Activated naive CD4-positive, alpha-beta T cell treated with anti-CD3 and anti-CD28 coated beads, Interleukin-2, amount 50 U/mL, for 72 hours (primary cell): ENCODE results near the gene MAB21L3. TPM values are rescaled to one million over a fixed set of nuclear protein-coding genes. Genes with fewer than 3 reads are reported as not detected.
A peak's percentile ranks its signal among the peaks of the same experiment; 100 is the strongest.

Source experiments
- ATAC-seq, 2 donors: fragments of 150-1000 bp; cut with Tn5 transposase; 2 replicates each; pipeline ENCODE4 v1.10.0; 2021; ENCODE audit warnings: mild to moderate bottlenecking in 2 of 2, moderate library complexity in 2 of 2
- DNase-seq, 2 donors: peaks; one replicate each; pipeline ENCODE4 v3.0.0; 2021 to 2022; ENCODE audit warnings: low spot score in 2 of 2
- H3K27ac Mint-ChIP-seq, 2 donors: one replicate each; pipeline ENCODE4 v1.8.0; 2022; ENCODE audit warnings: mild to moderate bottlenecking in 2 of 2, mixed read lengths in 2 of 2
- H3K36me3 Mint-ChIP-seq, 2 donors: one replicate each; pipeline ENCODE4 v1.8.0; 2022; ENCODE audit warnings: mixed read lengths in 2 of 2
- H3K9me3 Mint-ChIP-seq, 2 donors: one replicate each; pipeline ENCODE4 v1.8.0; 2022; ENCODE audit warnings: mixed read lengths in 2 of 2
- total RNA-seq, 2 donors: library from RNA; stranded (reverse); gene quantifications; one replicate each; pipeline ENCODE4 v1.2.3, GENCODE V29; 2022

Gene MAB21L3
- total RNA-seq, 2 donors from 2014 or later = not detected

DNA sequence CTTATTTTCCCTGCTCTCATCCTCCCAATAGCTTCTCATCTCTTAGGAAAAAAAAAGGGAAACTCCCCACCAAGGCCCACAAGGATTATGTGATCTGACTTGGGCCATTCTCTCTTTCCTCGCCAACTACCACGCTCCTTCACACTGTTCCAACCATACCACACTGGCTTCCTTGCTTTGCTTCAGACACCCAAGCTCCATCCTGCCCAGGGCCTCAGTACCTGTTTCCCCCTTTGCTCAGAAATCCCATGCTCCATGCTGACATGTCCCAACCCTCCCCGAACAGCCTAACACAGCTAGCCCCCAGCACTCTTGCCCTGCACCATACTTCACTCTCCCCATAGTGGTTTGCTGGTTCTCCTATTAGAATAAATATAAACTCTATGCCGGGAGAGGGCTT is 39.2 kb downstream of the MAB21L3 start:
- no peak for ATAC-seq
- DNase-seq = no peak
- no peaks in the 10 kb centered on the region for H3K36me3 Mint-ChIP-seq
- H3K9me3 Mint-ChIP-seq = no peaks in the 10 kb centered on the region
- H3K27ac Mint-ChIP-seq = no peak overlapping the region

DNA sequence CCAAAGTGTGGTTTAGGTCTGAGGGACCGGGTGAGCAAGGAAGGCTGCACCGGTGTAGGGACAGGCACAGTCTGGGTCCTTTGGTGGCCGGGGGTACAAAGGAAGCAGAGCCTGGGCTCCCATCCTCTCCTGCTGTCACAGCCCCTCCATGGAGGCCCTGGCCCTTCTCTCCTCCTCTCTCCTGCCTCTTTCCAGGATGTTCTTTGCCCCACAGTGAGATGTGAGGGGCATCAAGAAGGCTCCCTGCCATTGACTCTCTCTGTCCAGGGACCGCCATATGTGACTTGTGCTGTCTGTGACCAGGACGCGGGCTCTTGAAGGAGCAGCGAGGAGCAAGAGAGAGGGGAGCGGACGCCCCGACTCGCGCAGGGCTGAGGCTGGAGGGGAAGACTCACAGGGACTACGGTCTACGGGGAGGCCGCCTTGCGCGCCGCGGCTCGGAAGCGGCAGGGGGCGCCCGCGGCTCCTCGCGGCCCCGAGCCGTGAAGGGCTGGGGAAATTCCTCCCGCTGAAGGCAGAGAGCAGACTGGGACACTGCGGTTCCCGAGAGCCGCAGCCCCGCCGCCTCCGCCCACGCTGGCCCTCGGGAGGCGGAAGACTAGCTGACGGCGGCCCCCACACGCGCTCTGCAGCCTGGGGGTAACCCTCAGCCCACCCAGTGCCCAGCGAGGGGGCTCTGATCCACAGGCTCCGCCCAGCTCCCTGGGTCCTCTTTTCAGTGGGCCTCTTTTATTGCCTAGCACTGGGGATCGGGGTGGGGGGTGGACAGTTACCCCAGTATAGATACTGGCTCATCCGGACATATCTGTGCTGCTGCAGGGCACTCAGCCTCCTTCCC is 40.8 kb downstream of the MAB21L3 start:
- Mint-ChIP-seq H3K27ac (peak overlapping the region; percentile 48 to 51), H3K9me3 (peaks cover 0 to 3% of the 10 kb centered on the region in 2 donors), H3K36me3 (no peaks in the 10 kb centered on the region)
- peak; percentile 82 to 83 for DNase-seq
- peak; percentile 97 to 99 for ATAC-seq

DNA sequence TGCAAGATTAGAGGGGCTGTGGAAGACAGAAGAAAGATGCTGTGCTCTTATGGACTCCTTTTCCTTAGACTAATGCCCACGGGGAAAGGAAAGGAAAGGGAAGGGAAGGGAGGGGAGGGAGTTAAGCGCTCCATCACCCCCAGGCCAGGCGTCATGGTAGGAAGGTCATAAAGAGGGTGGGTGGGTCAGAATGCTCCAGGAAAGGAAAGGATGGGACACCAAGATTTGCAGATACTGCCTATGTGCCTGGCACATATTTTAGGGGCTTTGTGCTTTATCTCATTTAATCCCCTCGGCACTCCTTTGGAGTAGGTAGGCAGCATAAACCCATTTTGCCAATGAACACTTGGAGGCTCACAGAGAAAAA is 41.4 kb downstream of the MAB21L3 start:
- Mint-ChIP-seq H3K27ac (no peak overlapping the region), H3K9me3 (peaks cover 0 to 3% of the 10 kb centered on the region in 2 donors), H3K36me3 (no peaks in the 10 kb centered on the region)
- ATAC-seq = no peak
- DNase-seq = no peak

DNA sequence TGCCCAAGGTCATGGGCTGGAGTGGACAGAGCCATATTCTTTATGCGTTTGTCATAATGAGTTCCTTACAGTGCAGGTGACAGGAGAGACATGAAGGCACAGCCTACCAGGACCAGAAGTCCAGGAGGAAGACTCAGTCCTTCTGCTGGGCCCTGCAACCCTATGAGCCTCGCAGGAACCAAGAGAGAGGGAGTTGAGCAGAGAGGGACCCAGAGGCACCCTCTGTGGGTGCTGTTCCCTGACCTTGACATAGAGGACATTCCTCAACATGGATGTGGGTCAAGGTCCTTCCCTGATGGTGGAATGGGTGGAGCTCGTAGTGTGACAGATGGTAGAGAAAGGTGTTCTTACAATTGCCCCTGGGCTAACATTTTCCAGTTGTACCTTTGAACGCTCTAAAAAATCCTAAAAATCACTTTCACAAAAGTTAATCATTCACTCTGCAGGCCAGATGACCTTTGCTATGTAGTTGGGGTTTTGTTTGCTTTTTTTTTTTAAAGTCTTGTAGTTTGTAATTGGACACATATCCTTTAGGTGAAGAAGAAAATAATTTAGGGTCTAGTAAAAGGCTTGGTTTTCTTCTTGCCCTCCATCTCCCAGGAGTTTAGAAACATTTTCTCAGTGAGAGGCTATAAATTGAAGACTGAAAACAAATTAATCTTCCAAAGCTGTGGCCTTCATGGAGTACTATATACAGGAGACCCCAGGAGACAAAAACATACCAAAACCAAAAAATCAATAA is 41.9 kb downstream of the MAB21L3 start:
- Mint-ChIP-seq H3K36me3 (no peaks in the 10 kb centered on the region), H3K9me3 (peaks cover 0 to 3% of the 10 kb centered on the region in 2 donors), H3K27ac (no peak overlapping the region)
- ATAC-seq (no peak), DNase-seq (no peak)

- DNase-seq (no peak), ATAC-seq (no peak)
- no peaks in the 10 kb centered on the region for H3K36me3 Mint-ChIP-seq
- peaks cover 3 to 4% of the 10 kb centered on the region in 2 donors for H3K9me3 Mint-ChIP-seq
- no peak overlapping the region for H3K27ac Mint-ChIP-seq
Measured at GRCh38 chr1:116153692-116154031, 42.5 kb downstream of the MAB21L3 start.

- peaks cover 3 to 9% of the 10 kb centered on the region in 2 donors for H3K9me3 Mint-ChIP-seq
- H3K36me3 Mint-ChIP-seq = no peaks in the 10 kb centered on the region
- no peak overlapping the region for H3K27ac Mint-ChIP-seq
- ATAC-seq (no peak), DNase-seq (no peak)
Measured at GRCh38 chr1:116154536-116154935, 43.3 kb downstream of the MAB21L3 start.

GRCh38 chr1:116157096-116157495 is 45.9 kb downstream of the MAB21L3 start:
- no peaks in the 10 kb centered on the region for H3K36me3 Mint-ChIP-seq
- no peak for DNase-seq
- H3K27ac Mint-ChIP-seq = no peak overlapping the region
- ATAC-seq = no peak
- peaks cover 3 to 9% of the 10 kb centered on the region in 2 donors for H3K9me3 Mint-ChIP-seq

DNA sequence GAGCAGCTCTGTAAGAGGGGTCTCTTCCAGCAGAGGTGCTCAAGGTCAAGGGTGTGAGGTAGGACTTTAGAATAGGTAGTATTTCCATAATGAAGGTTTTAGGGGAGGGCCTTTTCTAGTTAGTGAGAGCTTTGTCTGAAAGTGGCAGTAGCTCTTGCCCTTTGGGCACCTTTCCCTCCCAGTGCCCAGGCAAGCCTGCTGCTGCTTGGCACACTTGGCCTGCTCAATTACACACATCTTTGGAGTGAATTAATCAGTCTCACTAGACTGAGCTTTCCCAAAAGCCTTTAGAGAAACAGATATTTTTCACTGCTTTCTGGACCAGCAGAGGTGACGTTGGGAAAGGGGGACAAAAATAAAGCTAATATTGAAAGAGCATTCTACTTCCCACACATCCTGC is 48.0 kb downstream of the MAB21L3 start:
- no peak for ATAC-seq
- Mint-ChIP-seq H3K9me3 (peaks cover 3 to 9% of the 10 kb centered on the region in 2 donors), H3K36me3 (no peaks in the 10 kb centered on the region), H3K27ac (no peak overlapping the region)
- DNase-seq = no peak

DNA sequence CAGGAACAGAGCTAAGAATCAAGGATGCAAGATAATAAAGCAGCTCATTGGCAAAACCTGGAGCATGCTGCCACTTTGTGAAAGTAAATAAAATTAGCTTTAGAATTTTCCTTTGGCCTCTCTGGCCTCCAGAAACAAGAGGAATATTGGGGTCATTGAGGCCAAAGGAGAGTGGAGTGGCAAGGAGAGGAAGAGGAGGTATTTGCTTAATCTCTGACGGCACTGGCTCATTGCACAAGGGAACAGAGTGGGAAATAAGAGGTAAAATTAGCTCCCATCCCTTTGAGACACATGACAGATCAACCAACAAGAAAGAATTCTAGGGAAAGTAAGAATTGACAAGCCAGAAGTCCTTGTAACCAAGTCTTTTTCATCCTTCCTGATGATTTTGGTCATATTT is 48.4 kb downstream of the MAB21L3 start:
- ATAC-seq = no peak
- no peak for DNase-seq
- no peak overlapping the region for H3K27ac Mint-ChIP-seq
- peaks cover 3 to 9% of the 10 kb centered on the region in 2 donors for H3K9me3 Mint-ChIP-seq
- no peaks in the 10 kb centered on the region for H3K36me3 Mint-ChIP-seq

DNA sequence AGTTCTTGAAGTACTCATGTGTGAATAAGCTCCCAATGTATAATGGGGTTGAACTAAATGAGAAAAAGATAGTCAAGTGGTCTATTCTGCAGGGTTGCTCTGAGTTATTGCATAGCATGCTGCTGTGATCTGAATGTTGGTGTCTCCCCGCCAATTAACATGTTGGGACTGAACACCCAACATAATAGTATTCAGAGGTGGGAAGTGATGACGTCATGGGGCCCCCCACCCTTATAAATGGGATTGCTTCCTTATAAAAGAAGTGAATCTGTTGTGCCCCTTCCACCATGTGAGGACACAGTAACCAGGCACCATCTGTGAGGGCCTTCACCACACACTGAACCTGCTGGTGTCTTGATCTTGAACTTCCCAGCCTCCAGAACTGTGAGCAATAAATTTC is 50.2 kb downstream of the MAB21L3 start:
- Mint-ChIP-seq H3K27ac (no peak overlapping the region), H3K9me3 (peaks cover 3 to 9% of the 10 kb centered on the region in 2 donors)

GRCh38 chr1:116161877-116162390 is 50.7 kb downstream of the MAB21L3 start:
- Mint-ChIP-seq H3K36me3 (no peaks in the 10 kb centered on the region), H3K9me3 (peaks cover under 1 to 9% of the 10 kb centered on the region in 2 donors), H3K27ac (no peak overlapping the region)
- DNase-seq (no peak), ATAC-seq (no peak)

More for the DNA sequence above, 50.2 kb downstream of the MAB21L3 start:
- ATAC-seq (no peak), DNase-seq (no peak)
- no peaks in the 10 kb centered on the region for H3K36me3 Mint-ChIP-seq

- Mint-ChIP-seq H3K9me3 (peaks cover 0 to 7% of the 10 kb centered on the region in 2 donors), H3K36me3 (no peaks in the 10 kb centered on the region), H3K27ac (no peak overlapping the region)
- no peak for ATAC-seq
- no peak for DNase-seq
Measured at GRCh38 chr1:116163533-116163932, 52.3 kb downstream of the MAB21L3 start.

DNA sequence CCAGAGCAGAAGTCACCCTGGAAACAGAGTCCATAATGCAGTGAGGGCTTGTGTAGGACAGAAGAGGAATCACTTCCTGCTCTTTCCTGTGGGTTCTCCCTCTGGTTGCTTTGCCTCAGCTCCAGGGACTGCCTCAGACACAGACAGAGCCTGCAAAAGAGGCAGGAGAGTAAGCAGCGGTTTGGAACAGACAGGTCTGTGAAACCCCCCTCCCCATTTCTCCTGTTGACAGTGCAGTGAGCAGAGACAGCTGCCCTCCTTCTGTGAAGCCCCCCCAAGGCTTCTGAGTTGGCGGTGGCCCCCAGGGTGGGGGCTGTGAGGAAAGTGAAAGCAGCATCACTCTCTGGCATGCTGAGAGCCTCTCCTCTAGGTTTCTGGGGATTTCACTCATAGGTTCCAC is 53.0 kb downstream of the MAB21L3 start:
- no peak for DNase-seq
- H3K36me3 Mint-ChIP-seq = no peaks in the 10 kb centered on the region
- H3K9me3 Mint-ChIP-seq = peaks cover 0 to under 1% of the 10 kb centered on the region in 2 donors
- ATAC-seq = no peak
- H3K27ac Mint-ChIP-seq = no peak overlapping the region

- no peaks in the 10 kb centered on the region for H3K9me3 Mint-ChIP-seq
- H3K27ac Mint-ChIP-seq = no peak overlapping the region
- DNase-seq (no peak), ATAC-seq (no peak)
- no peaks in the 10 kb centered on the region for H3K36me3 Mint-ChIP-seq
Measured at GRCh38 chr1:116164604-116165368, 53.6 kb downstream of the MAB21L3 start.

DNA sequence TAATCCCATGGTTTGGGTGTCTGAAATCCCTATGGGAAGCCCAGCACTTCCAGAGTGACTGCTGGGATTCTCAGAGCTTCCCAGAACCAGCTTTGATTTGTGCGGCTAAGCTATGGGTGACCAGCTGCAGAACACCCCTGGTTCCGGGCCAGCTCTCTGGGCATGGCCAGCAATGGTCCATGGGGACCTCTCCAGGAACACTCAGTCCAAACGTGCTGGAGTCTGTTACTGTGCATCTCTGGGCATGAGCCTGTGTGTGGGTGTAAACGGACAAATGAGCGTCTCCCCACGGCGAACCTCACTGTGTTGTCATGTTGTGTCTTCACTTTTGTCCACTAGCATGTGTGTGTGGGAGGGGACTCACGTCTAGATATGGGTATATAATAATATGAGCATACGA is 54.4 kb downstream of the MAB21L3 start:
- ATAC-seq (no peak), DNase-seq (no peak)
- Mint-ChIP-seq H3K27ac (no peak overlapping the region), H3K36me3 (no peaks in the 10 kb centered on the region), H3K9me3 (no peaks in the 10 kb centered on the region)

GRCh38 chr1:116166011-116166571 is 54.9 kb downstream of the MAB21L3 start:
- DNase-seq = no peak
- no peak for ATAC-seq
- Mint-ChIP-seq H3K9me3 (no peaks in the 10 kb centered on the region), H3K36me3 (no peaks in the 10 kb centered on the region), H3K27ac (no peak overlapping the region)

DNA sequence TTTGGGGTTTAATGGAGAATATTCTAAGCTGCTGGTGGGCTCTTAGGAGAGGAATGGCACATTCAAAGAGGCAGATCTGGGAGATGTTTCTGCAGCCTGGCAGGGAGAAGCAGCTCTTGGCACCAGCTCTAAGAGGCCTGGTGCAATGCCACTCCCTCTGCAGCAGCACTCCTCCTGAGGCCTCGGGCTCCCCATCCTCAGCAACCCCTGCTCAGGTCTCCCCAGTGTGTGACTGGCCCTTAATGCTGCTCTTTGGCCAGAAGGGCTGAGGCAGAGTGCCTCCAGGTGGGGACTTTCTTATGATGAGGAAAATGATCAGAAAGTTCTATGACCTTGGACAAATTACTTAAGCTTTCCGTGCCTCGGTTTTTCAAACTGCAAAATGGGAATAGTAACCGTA is 55.5 kb downstream of the MAB21L3 start:
- DNase-seq (no peak), ATAC-seq (no peak)
- Mint-ChIP-seq H3K27ac (no peak overlapping the region), H3K9me3 (no peaks in the 10 kb centered on the region), H3K36me3 (no peaks in the 10 kb centered on the region)
